ENCODE results near the gene MAP1LC3A. TPM values are rescaled to one million over a fixed set of nuclear protein-coding genes. Genes with fewer than 3 reads are reported as not detected.

The MAP1LC3A gene
- total and polyA plus RNA-seq, 4 donors, result 4.9 to 38.8 (median 12.7) TPM

- peak overlapping the region; percentile 21 to 64 for H3K27ac ChIP-seq (ENCODE audit: low read depth in 1 of 2, low read length in 2 of 2)
- H3K9me3 ChIP-seq (ENCODE audit: control insufficient read depth in 4 of 4, low read length in 3 of 4), result no peaks in the 10 kb centered on the region
- no peak for DNase-seq (ENCODE audit: low spot score)
- TF ChIP-seq RAD21 (IDR thresholded peaks at IDR 0.05), result peak; percentile 11 to 16
- TF ChIP-seq RXRA (IDR thresholded peaks at IDR 0.05), result peak; percentile 61 to 69
- TF ChIP-seq SP1 (IDR thresholded peaks at IDR 0.05), result peak; percentile 40
- TF ChIP-seq GABPA (IDR thresholded peaks at IDR 0.05 in 1 of 2, conservative IDR thresholded peaks at IDR 0.05 in 1 of 2), result no peak
- WGBS, result 91% methylated on average over 11 of the region's 11 CpGs
- H3K4me3 ChIP-seq (ENCODE audit: low read depth in 1 of 3, low read length in 3 of 3), result no peak overlapping the region
- H3K27me3 ChIP-seq (ENCODE audit: control insufficient read depth in 4 of 4, insufficient read depth in 4 of 4, low read length in 3 of 4), result no peaks in the 10 kb centered on the region
- H3K36me3 ChIP-seq (ENCODE audit: control insufficient read depth in 4 of 4, insufficient read depth in 3 of 4, low read depth in 1 of 4, low read length in 3 of 4), result peaks cover 0 to 8% (median 2%) of the 10 kb centered on the region in 4 donors
- no peak overlapping the region for H3K9ac ChIP-seq (ENCODE audit: low read depth in 1 of 2, low read length in 2 of 2)
- no peaks in the 10 kb centered on the region for H3K4me1 ChIP-seq (ENCODE audit: control insufficient read depth in 4 of 4, insufficient read depth in 4 of 4, low read length in 3 of 4)
Measured at GRCh38 chr20:34581341-34582184, 23.0 kb downstream of the MAP1LC3A start.

GRCh38 chr20:34582221-34582620 is 23.7 kb downstream of the MAP1LC3A start:
- Histone ChIP-seq H3K4me3 (ENCODE audit: low read depth in 1 of 3, low read length in 3 of 3) (no peak overlapping the region), H3K9ac (ENCODE audit: low read depth in 1 of 2, low read length in 2 of 2) (no peak overlapping the region), H3K36me3 (ENCODE audit: control insufficient read depth in 4 of 4, insufficient read depth in 3 of 4, low read depth in 1 of 4, low read length in 3 of 4) (peaks cover 0 to 8% (median 2%) of the 10 kb centered on the region in 4 donors), H3K27me3 (ENCODE audit: control insufficient read depth in 4 of 4, insufficient read depth in 4 of 4, low read length in 3 of 4) (no peaks in the 10 kb centered on the region), H3K9me3 (ENCODE audit: control insufficient read depth in 4 of 4, low read length in 3 of 4) (no peaks in the 10 kb centered on the region), H3K27ac (ENCODE audit: low read depth in 1 of 2, low read length in 2 of 2) (no peak overlapping the region), H3K4me1 (ENCODE audit: control insufficient read depth in 4 of 4, insufficient read depth in 4 of 4, low read length in 3 of 4) (no peaks in the 10 kb centered on the region)
- 90% methylated on average over 4 of the region's 4 CpGs for WGBS
- DNase-seq (ENCODE audit: low spot score), result no peak
- TF ChIP-seq TAF1 (conservative IDR thresholded peaks at IDR 0.05) (no peak), YY1 (IDR thresholded peaks at IDR 0.05) (no peak), REST (IDR thresholded peaks at IDR 0.05) (no peak)

- no peak overlapping the region for H3K4me3 ChIP-seq (ENCODE audit: low read depth in 1 of 3, low read length in 3 of 3)
- H3K27me3 ChIP-seq (ENCODE audit: control insufficient read depth in 4 of 4, insufficient read depth in 4 of 4, low read length in 3 of 4), result no peaks in the 10 kb centered on the region
- TF ChIP-seq RAD21 (IDR thresholded peaks at IDR 0.05) (no peak), HNF4G (IDR thresholded peaks at IDR 0.05) (no peak)
- no peaks in the 10 kb centered on the region for H3K9me3 ChIP-seq (ENCODE audit: control insufficient read depth in 4 of 4, low read length in 3 of 4)
- WGBS, result 95% methylated on average over 4 of the region's 4 CpGs
- H3K36me3 ChIP-seq (ENCODE audit: control insufficient read depth in 4 of 4, insufficient read depth in 3 of 4, low read depth in 1 of 4, low read length in 3 of 4), result peaks cover 0 to 8% (median 2%) of the 10 kb centered on the region in 4 donors
- H3K4me1 ChIP-seq (ENCODE audit: control insufficient read depth in 4 of 4, insufficient read depth in 4 of 4, low read length in 3 of 4), result no peaks in the 10 kb centered on the region
- H3K9ac ChIP-seq (ENCODE audit: low read depth in 1 of 2, low read length in 2 of 2), result no peak overlapping the region
- DNase-seq (ENCODE audit: low spot score), result no peak
- no peak overlapping the region for H3K27ac ChIP-seq (ENCODE audit: low read depth in 1 of 2, low read length in 2 of 2)
Measured at GRCh38 chr20:34582911-34583310, 24.4 kb downstream of the MAP1LC3A start.

- WGBS, result 88% methylated on average over 6 of the region's 6 CpGs
- TF ChIP-seq GABPA (IDR thresholded peaks at IDR 0.05 in 1 of 2, conservative IDR thresholded peaks at IDR 0.05 in 1 of 2), result no peak
- TF ChIP-seq MAX (IDR thresholded peaks at IDR 0.05), result no peak
- TF ChIP-seq YY1 (IDR thresholded peaks at IDR 0.05), result no peak
- no peak for TF ChIP-seq HNF4G (IDR thresholded peaks at IDR 0.05)
- no peak for TF ChIP-seq EGR1 (IDR thresholded peaks at IDR 0.05; ENCODE audit: low read depth in 2 of 2)
- TF ChIP-seq ZBTB33 (IDR thresholded peaks at IDR 0.05), result no peak
- no peak for TF ChIP-seq SP1 (IDR thresholded peaks at IDR 0.05)
- no peak for TF ChIP-seq RXRA (IDR thresholded peaks at IDR 0.05)
- no peak for TF ChIP-seq HNF4A (conservative IDR thresholded peaks at IDR 0.05)
Measured at GRCh38 chr20:34583544-34583943, 25.0 kb downstream of the MAP1LC3A start.

More at GRCh38 chr20:34583544-34583943, 25.0 kb downstream of the MAP1LC3A start:
- no peaks in the 10 kb centered on the region for H3K27me3 ChIP-seq (ENCODE audit: control insufficient read depth in 4 of 4, insufficient read depth in 4 of 4, low read length in 3 of 4)
- H3K9ac ChIP-seq (ENCODE audit: low read depth in 1 of 2, low read length in 2 of 2), result no peak overlapping the region
- no peak overlapping the region for H3K4me3 ChIP-seq (ENCODE audit: low read depth in 1 of 3, low read length in 3 of 3)
- no peak overlapping the region for H3K27ac ChIP-seq (ENCODE audit: low read depth in 1 of 2, low read length in 2 of 2)
- DNase-seq (ENCODE audit: low spot score), result no peak
- no peaks in the 10 kb centered on the region for H3K9me3 ChIP-seq (ENCODE audit: control insufficient read depth in 4 of 4, low read length in 3 of 4)
- no peaks in the 10 kb centered on the region for H3K4me1 ChIP-seq (ENCODE audit: control insufficient read depth in 4 of 4, insufficient read depth in 4 of 4, low read length in 3 of 4)
- peaks cover 0 to 8% (median 4%) of the 10 kb centered on the region in 4 donors for H3K36me3 ChIP-seq (ENCODE audit: control insufficient read depth in 4 of 4, insufficient read depth in 3 of 4, low read depth in 1 of 4, low read length in 3 of 4)

All from liver (tissue), 9 donors.